HG03095 (cell line): ENCODE data around the gene DENND2A.
"Not testable (repeated sequence)": the region's sequence is repeated elsewhere in the genome, so short reads cannot be mapped to it uniquely, and the experiment has no call there.

ENCODE experiments used
- ATAC-seq: cut with Tn5 transposase; IDR thresholded peaks from one replicate; pipeline ENCODE4 v1.9.1; 2021; ENCODE audit warnings: moderate library complexity; ENCODE audit not compliant: unreplicated experiment

Gene DENND2A

GRCh38 chr7:140650367-140650766, 9.8 kb upstream of the DENND2A start:
- ATAC-seq, result no peak

- no peak for ATAC-seq
Observed at GRCh38 chr7:140649556-140650205, 9.1 kb upstream of the DENND2A start.

GRCh38 chr7:140646931-140647647, 6.5 kb upstream of the DENND2A start:
- ATAC-seq, result peak; percentile 88

GRCh38 chr7:140645166-140645900, 4.7 kb upstream of the DENND2A start:
- ATAC-seq, result no peak

GRCh38 chr7:140644761-140645160, 4.1 kb upstream of the DENND2A start:
- ATAC-seq, result not testable (repeated sequence)

GRCh38 chr7:140643416-140643815, 2.8 kb upstream of the DENND2A start:
- no peak for ATAC-seq

GRCh38 chr7:140641524-140642195, 1.0 kb upstream of the DENND2A start:
- ATAC-seq, result no peak

- ATAC-seq, result no peak
Observed at GRCh38 chr7:140640060-140640637, 464 bp downstream of the DENND2A start.

- ATAC-seq, result no peak
Observed at GRCh38 chr7:140639366-140640053, 1.1 kb downstream of the DENND2A start.

- ATAC-seq, result no peak
Observed at GRCh38 chr7:140638173-140638791, 2.3 kb downstream of the DENND2A start.

GRCh38 chr7:140637400-140637799, 3.2 kb downstream of the DENND2A start:
- no peak for ATAC-seq

GRCh38 chr7:140635816-140636215, 4.8 kb downstream of the DENND2A start:
- ATAC-seq, result no peak

- ATAC-seq, result no peak
Observed at GRCh38 chr7:140635345-140635744, 5.3 kb downstream of the DENND2A start.

- no peak for ATAC-seq
Observed at GRCh38 chr7:140631602-140632001, 9.0 kb downstream of the DENND2A start.

GRCh38 chr7:140631021-140631420, 9.6 kb downstream of the DENND2A start:
- no peak for ATAC-seq

GRCh38 chr7:140625908-140626868, 14.4 kb downstream of the DENND2A start:
- ATAC-seq, result no peak

GRCh38 chr7:140625192-140625558, 15.4 kb downstream of the DENND2A start:
- ATAC-seq, result not testable (repeated sequence)

- no peak for ATAC-seq
Observed at GRCh38 chr7:140624392-140625191, 16.0 kb downstream of the DENND2A start.
